Nephron (organoid): ENCODE measurements around the gene HEATR1.
A peak's percentile ranks its signal among the peaks of the same experiment; 100 is the strongest.
"Not testable (repeated sequence)": the region's sequence is repeated elsewhere in the genome, so short reads cannot be mapped to it uniquely, and the experiment has no call there.

Experiments used
- H3K27ac Mint-ChIP-seq, 3 experiments: 2 replicates each; pipeline ENCODE4 v1.8.0; 2020; ENCODE audit warnings: mixed read lengths in 3 of 3, mild to moderate bottlenecking in 2 of 3, moderate library complexity in 1 of 3
- H3K27me3 Mint-ChIP-seq: 2 replicates; pipeline ENCODE4 v1.8.0; 2021; ENCODE audit warnings: low read depth, mild to moderate bottlenecking, moderate library complexity, mixed read lengths
- H3K36me3 Mint-ChIP-seq: 2 replicates; pipeline ENCODE4 v1.8.0; 2020; ENCODE audit warnings: low read depth, mixed read lengths
- H3K4me1 Mint-ChIP-seq: 2 replicates; pipeline ENCODE4 v1.8.0; 2020; ENCODE audit warnings: mixed read lengths
- H3K4me3 Mint-ChIP-seq, 3 experiments: 2 replicates each; pipeline ENCODE4 v1.8.0; 2020; ENCODE audit warnings: mild to moderate bottlenecking in 3 of 3, mixed read lengths in 3 of 3, moderate library complexity in 2 of 3
- H3K9me3 Mint-ChIP-seq: 2 replicates; pipeline ENCODE4 v1.8.0; 2020; ENCODE audit warnings: mixed read lengths
- TF ChIP-seq, protein P1 (sequence below), 3 experiments: fragments of 200-600 bp; sonication (generic); IDR thresholded peaks; one replicate each; pipeline ENCODE4 v1.5.0; 2021; ENCODE audit warnings: antibody characterized with exemption in 3 of 3; ENCODE audit not compliant: unreplicated experiment in 3 of 3

Gene HEATR1

GRCh38 chr1:236618507-236618906, 14.2 kb upstream of the HEATR1 start:
- peaks cover 9% of the 10 kb centered on the region for H3K27me3 Mint-ChIP-seq
- peaks cover 6% of the 10 kb centered on the region for H3K9me3 Mint-ChIP-seq
- peaks cover 6% of the 10 kb centered on the region for H3K4me1 Mint-ChIP-seq
- H3K4me3 Mint-ChIP-seq, result no peak overlapping the region
- TF ChIP-seq, protein P1, sequence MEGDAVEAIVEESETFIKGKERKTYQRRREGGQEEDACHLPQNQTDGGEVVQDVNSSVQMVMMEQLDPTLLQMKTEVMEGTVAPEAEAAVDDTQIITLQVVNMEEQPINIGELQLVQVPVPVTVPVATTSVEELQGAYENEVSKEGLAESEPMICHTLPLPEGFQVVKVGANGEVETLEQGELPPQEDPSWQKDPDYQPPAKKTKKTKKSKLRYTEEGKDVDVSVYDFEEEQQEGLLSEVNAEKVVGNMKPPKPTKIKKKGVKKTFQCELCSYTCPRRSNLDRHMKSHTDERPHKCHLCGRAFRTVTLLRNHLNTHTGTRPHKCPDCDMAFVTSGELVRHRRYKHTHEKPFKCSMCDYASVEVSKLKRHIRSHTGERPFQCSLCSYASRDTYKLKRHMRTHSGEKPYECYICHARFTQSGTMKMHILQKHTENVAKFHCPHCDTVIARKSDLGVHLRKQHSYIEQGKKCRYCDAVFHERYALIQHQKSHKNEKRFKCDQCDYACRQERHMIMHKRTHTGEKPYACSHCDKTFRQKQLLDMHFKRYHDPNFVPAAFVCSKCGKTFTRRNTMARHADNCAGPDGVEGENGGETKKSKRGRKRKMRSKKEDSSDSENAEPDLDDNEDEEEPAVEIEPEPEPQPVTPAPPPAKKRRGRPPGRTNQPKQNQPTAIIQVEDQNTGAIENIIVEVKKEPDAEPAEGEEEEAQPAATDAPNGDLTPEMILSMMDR (IDR thresholded peaks at IDR 0.05; ENCODE audit: unreplicated experiment in 3 of 3), result no peak
- no peak overlapping the region for H3K27ac Mint-ChIP-seq
- H3K36me3 Mint-ChIP-seq, result no peaks in the 10 kb centered on the region

- TF ChIP-seq, protein P1 (IDR thresholded peaks at IDR 0.05; ENCODE audit: unreplicated experiment in 3 of 3), result no peak
- Mint-ChIP-seq H3K36me3 (no peaks in the 10 kb centered on the region), H3K4me3 (no peak overlapping the region)
Measured at GRCh38 chr1:236615399-236616148, 11.3 kb upstream of the HEATR1 start.

DNA sequence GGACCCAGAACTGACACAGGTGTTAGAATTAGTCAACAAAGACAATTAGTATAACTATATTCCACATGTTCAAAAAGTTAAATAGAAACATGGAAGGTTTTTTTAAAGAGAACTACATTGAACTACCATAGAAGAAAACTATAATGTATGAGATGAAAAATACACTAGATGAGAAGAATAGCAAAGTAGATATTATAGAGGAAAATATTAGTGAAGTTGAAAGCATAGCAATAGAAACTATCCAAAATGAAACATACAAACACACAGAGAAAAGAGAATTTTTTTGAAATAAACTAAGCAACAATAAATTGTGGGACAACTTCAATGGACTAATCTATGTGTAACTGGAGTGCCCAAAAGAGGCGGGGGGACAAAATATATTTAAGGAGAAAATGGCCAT, 8.0 kb upstream of the HEATR1 start:
- Mint-ChIP-seq H3K27me3 (peaks cover 24% of the 10 kb centered on the region), H3K27ac (no peak overlapping the region), H3K36me3 (no peaks in the 10 kb centered on the region), H3K9me3 (peaks cover 5% of the 10 kb centered on the region), H3K4me1 (no peaks in the 10 kb centered on the region), H3K4me3 (no peak overlapping the region)
- TF ChIP-seq, protein P1 (IDR thresholded peaks at IDR 0.05; ENCODE audit: unreplicated experiment in 3 of 3), result no peak

More at GRCh38 chr1:236615399-236616148, 11.3 kb upstream of the HEATR1 start:
- no peak overlapping the region for H3K27ac Mint-ChIP-seq
- H3K27me3 Mint-ChIP-seq, result peaks cover 19% of the 10 kb centered on the region
- peaks cover 6% of the 10 kb centered on the region for H3K4me1 Mint-ChIP-seq
- peaks cover 5% of the 10 kb centered on the region for H3K9me3 Mint-ChIP-seq

DNA sequence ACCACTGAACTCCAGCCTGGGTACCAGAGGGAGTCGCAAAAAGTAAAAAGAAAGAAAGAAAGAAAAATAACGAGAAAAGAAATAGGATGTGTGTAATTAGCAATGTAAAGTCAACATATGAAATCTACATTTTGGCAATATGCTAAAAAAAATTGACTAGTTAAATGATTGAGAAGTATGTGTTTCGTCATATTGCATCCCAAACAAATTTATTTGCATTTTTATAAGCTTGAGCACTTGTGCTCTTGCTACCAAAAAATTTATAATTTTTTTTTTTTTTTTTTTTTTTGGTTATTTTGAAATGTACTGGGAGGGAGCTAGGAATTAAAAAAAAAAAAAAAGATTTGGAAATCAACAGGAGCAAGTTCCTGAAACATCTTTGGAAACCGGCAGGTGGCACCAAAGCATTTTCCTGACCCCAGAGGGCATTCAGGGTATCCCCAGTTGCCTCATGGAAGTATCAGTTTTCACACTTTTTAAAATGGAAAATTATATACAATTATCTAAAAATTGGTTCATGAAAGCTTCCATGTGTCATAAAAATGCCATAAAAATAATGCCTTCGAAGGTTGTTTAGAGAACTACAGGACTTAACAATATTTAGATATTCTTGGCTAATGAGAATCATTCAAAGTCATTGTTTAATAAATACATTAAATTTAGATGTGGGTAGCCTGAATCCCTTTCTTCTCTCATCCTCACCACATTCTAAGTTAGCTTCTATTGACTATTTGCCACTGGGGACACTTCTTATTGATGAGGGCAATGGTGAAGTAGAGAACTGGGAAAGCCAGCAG, 4.8 kb upstream of the HEATR1 start:
- Mint-ChIP-seq H3K27ac (no peak overlapping the region), H3K4me1 (peaks cover 8% of the 10 kb centered on the region), H3K4me3 (no peak overlapping the region), H3K27me3 (peaks cover 15% of the 10 kb centered on the region), H3K9me3 (peaks cover 5% of the 10 kb centered on the region), H3K36me3 (no peaks in the 10 kb centered on the region)
- TF ChIP-seq, protein P1 (IDR thresholded peaks at IDR 0.05; ENCODE audit: unreplicated experiment in 3 of 3), result peak; percentile 65 to 74 (median 68)

GRCh38 chr1:236607597-236607996, 3.3 kb upstream of the HEATR1 start:
- H3K4me3 Mint-ChIP-seq, H3K27ac Mint-ChIP-seq, H3K9me3 Mint-ChIP-seq, H3K36me3 Mint-ChIP-seq: not testable (repeated sequence)
- Mint-ChIP-seq H3K27me3 (peaks cover 15% of the 10 kb centered on the region), H3K4me1 (peaks cover 19% of the 10 kb centered on the region)

- TF ChIP-seq, protein P1 (IDR thresholded peaks at IDR 0.05; ENCODE audit: unreplicated experiment in 3 of 3), result no peak
- Mint-ChIP-seq H3K27ac (peak overlapping the region; percentile 83 to 91 (median 84)), H3K36me3 (peaks cover 5% of the 10 kb centered on the region), H3K4me1 (peaks cover 19% of the 10 kb centered on the region), H3K27me3 (peaks cover 4% of the 10 kb centered on the region), H3K4me3 (peak overlapping the region; percentile 91 to 96 (median 95)), H3K9me3 (no peaks in the 10 kb centered on the region)
Measured at GRCh38 chr1:236604905-236605806, 840 bp upstream of the HEATR1 start.
